Transverse colon (tissue), 3 donors: ENCODE measurements around the gene TTC23L.

ENCODE experiments used
- CTCF ChIP-seq, 5 experiments: fragments of 200-600 bp in 3 of 5; fragments of 450-650 bp in 2 of 5; sonication (generic) in 3 of 5; IDR thresholded peaks; 1 replicate in 2 of 5; 2 replicates in 3 of 5; pipeline ENCODE4 v1.5.1; 2016 to 2017; ENCODE audit warnings: antibody characterized with exemption in 5 of 5, inconsistent platforms in 3 of 5, mild to moderate bottlenecking in 2 of 5, moderate library complexity in 1 of 5
- POLR2A ChIP-seq: fragments of 450-650 bp; IDR thresholded peaks from one replicate; pipeline ENCODE4 v1.6.1; 2016; ENCODE audit warnings: antibody characterized with exemption, mild to moderate bottlenecking, moderate library complexity

GRCh38 chr5:34932947-34933346 lies 94.0 kb downstream of the TTC23L start:
- TF ChIP-seq POLR2A, result no peak
- no peak for TF ChIP-seq CTCF (IDR thresholded peaks at IDR 0.05)
